GM06990 (cell line): ENCODE results near the gene MTMR2.

Experiments used
- DNase-seq: peaks from one replicate; pipeline ENCODE4 v3.0.0-alpha.2; 2011; ENCODE audit not compliant: insufficient read length; ENCODE audit errors: extremely low read depth
- H3K27me3 ChIP-seq: replicated peaks from 2 replicates; pipeline ENCODE4 v1.6.0; 2011; ENCODE audit warnings: low read length; ENCODE audit not compliant: control insufficient read depth, insufficient read depth
- H3K36me3 ChIP-seq: 2 replicates; pipeline ENCODE4 v1.5.1; 2011; ENCODE audit warnings: low read length; ENCODE audit not compliant: control insufficient read depth, insufficient read depth
- H3K4me3 ChIP-seq: replicated peaks from 2 replicates; pipeline ENCODE4 v1.5.1; 2011; ENCODE audit warnings: low read depth, mild to moderate bottlenecking, control low read depth, low read length
- CTCF ChIP-seq: IDR thresholded peaks from 2 replicates; pipeline ENCODE4 v1.5.1; 2011; ENCODE audit warnings: low read length, control low read depth, mild to moderate bottlenecking, inconsistent platforms; ENCODE audit not compliant: insufficient read depth, poor library complexity, severe bottlenecking

The MTMR2 gene

GRCh38 chr11:95904009-95904650 is 19.8 kb downstream of the MTMR2 start:
- DNase-seq: no peak
- Histone ChIP-seq H3K27me3 (no peaks in the 10 kb centered on the region), H3K36me3 (no peaks in the 10 kb centered on the region), H3K4me3 (no peak overlapping the region)
- no peak for TF ChIP-seq CTCF

- Histone ChIP-seq H3K36me3 (no peaks in the 10 kb centered on the region), H3K4me3 (no peak overlapping the region), H3K27me3 (no peaks in the 10 kb centered on the region)
- no peak for DNase-seq
- no peak for TF ChIP-seq CTCF
Measured at GRCh38 chr11:95898782-95899181, 25.1 kb downstream of the MTMR2 start.

GRCh38 chr11:95897731-95898130 is 26.2 kb downstream of the MTMR2 start:
- Histone ChIP-seq H3K4me3 (no peak overlapping the region), H3K27me3 (no peaks in the 10 kb centered on the region), H3K36me3 (no peaks in the 10 kb centered on the region)
- TF ChIP-seq CTCF: no peak
- DNase-seq: no peak

GRCh38 chr11:95895815-95896214 is 28.1 kb downstream of the MTMR2 start:
- Histone ChIP-seq H3K27me3 (no peaks in the 10 kb centered on the region), H3K4me3 (no peak overlapping the region), H3K36me3 (no peaks in the 10 kb centered on the region)
- no peak for DNase-seq
- TF ChIP-seq CTCF: no peak

- no peak for DNase-seq
- Histone ChIP-seq H3K27me3 (no peaks in the 10 kb centered on the region), H3K36me3 (no peaks in the 10 kb centered on the region), H3K4me3 (no peak overlapping the region)
- TF ChIP-seq CTCF: no peak
Measured at GRCh38 chr11:95892892-95893570, 30.9 kb downstream of the MTMR2 start.
